OCI-LY3 (cell line): Measurements from ENCODE around the gene DNAJC28.

Source experiments
- H2AFZ ChIP-seq: fragments of 200-600, 300-600 bp; shearing (Covaris generic); 2 replicates; pipeline ENCODE4 v1.6.0; 2014; ENCODE audit warnings: antibody characterized with exemption, low read depth, low read length
- H3K27ac ChIP-seq: fragments of 200-600, 300-600 bp; sonication (generic); 2 replicates; pipeline ENCODE4 v1.5.1; 2014; ENCODE audit warnings: mild to moderate bottlenecking, low read length, moderate library complexity, mixed read lengths
- H3K27me3 ChIP-seq: fragments of 200-600, 300-600 bp; sonication (generic); 2 replicates; pipeline ENCODE4 v1.6.1; 2014; ENCODE audit warnings: low read depth, low read length, mixed read lengths
- H3K36me3 ChIP-seq: fragments of 200-600, 300-600 bp; sonication (generic); replicated peaks from 2 replicates; pipeline ENCODE3; 2014; ENCODE audit warnings: low read depth, low read length, mixed read lengths
- H3K4me1 ChIP-seq: fragments of 300-600, 200-600 bp; sonication (generic); 2 replicates; pipeline ENCODE4 v1.6.1; 2014; ENCODE audit warnings: low read length, mixed read lengths
- H3K4me2 ChIP-seq: fragments of 200-600, 300-600 bp; sonication (generic); 2 replicates; pipeline ENCODE4 v1.6.1; 2014; ENCODE audit warnings: low read length, mixed read lengths
- H3K4me3 ChIP-seq: fragments of 300-600, 200-600 bp; sonication (generic); 2 replicates; pipeline ENCODE4 v1.5.1; 2014; ENCODE audit warnings: antibody characterized with exemption, mild to moderate bottlenecking, low read length, moderate library complexity
- H3K79me2 ChIP-seq: fragments of 300-600, 200-600 bp; shearing (Covaris generic); 2 replicates; pipeline ENCODE4 v1.6.1; 2014; ENCODE audit warnings: mild to moderate bottlenecking, low read length, mixed read lengths
- H3K9ac ChIP-seq: fragments of 300-600, 200-600 bp; shearing (Covaris generic); 2 replicates; pipeline ENCODE4 v1.6.0; 2014; ENCODE audit warnings: mild to moderate bottlenecking, low read length, moderate library complexity
- H3K9me3 ChIP-seq: fragments of 200-600, 300-600 bp; shearing (Covaris generic); 2 replicates; pipeline ENCODE4 v1.6.1; 2014; ENCODE audit warnings: low read length, mixed read lengths; ENCODE audit not compliant: insufficient read depth
- H4K20me1 ChIP-seq: fragments of 200-600, 300-600 bp; sonication (generic); 2 replicates; pipeline ENCODE4 v1.6.1; 2016; ENCODE audit warnings: low read length, mixed read lengths; ENCODE audit not compliant: insufficient read depth
- EZH2phosphoT487 ChIP-seq: fragments of 200-600 bp; shearing (Covaris generic); IDR thresholded peaks from 2 replicates; pipeline ENCODE4 v1.6.1; 2018; ENCODE audit warnings: antibody characterized with exemption, mixed run types, low read depth
- TF ChIP-seq, protein P1 (sequence below): fragments of 200-600, 300-600 bp; sonication (generic); IDR thresholded peaks from 2 replicates; pipeline ENCODE4 v1.5.1; 2014; ENCODE audit warnings: antibody characterized with exemption, low read length, low read depth

Gene DNAJC28

DNA sequence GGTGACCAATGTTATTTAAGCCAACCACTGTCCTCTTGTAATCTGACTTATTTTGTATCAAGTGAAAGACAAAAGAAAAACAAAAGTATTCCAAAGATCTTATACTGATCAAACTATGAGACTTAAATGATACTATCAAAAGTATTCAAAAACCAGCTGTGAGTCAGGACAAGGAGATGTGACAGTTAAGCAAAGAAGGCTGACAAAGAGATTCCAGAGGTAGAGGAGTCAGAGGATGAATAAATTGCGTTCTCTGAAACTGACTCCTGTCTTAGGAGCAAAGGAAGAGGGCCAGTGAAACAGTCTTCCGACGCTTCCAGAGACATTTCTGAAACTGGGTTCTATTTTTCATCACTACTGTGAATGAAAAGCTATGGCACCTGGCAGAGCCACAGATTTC is 32.7 kb downstream of the DNAJC28 start:
- no peak for TF ChIP-seq EZH2phosphoT487
- TF ChIP-seq, protein P1, sequence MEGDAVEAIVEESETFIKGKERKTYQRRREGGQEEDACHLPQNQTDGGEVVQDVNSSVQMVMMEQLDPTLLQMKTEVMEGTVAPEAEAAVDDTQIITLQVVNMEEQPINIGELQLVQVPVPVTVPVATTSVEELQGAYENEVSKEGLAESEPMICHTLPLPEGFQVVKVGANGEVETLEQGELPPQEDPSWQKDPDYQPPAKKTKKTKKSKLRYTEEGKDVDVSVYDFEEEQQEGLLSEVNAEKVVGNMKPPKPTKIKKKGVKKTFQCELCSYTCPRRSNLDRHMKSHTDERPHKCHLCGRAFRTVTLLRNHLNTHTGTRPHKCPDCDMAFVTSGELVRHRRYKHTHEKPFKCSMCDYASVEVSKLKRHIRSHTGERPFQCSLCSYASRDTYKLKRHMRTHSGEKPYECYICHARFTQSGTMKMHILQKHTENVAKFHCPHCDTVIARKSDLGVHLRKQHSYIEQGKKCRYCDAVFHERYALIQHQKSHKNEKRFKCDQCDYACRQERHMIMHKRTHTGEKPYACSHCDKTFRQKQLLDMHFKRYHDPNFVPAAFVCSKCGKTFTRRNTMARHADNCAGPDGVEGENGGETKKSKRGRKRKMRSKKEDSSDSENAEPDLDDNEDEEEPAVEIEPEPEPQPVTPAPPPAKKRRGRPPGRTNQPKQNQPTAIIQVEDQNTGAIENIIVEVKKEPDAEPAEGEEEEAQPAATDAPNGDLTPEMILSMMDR, result no peak
- Histone ChIP-seq H3K4me3 (no peak overlapping the region), H3K9me3 (no peaks in the 10 kb centered on the region), H4K20me1 (no peaks in the 10 kb centered on the region), H3K4me1 (peaks cover 9% of the 10 kb centered on the region), H3K27ac (no peak overlapping the region), H2AFZ (no peak overlapping the region), H3K36me3 (no peaks in the 10 kb centered on the region), H3K9ac (no peak overlapping the region), H3K79me2 (no peaks in the 10 kb centered on the region), H3K4me2 (no peak overlapping the region), H3K27me3 (no peaks in the 10 kb centered on the region)

DNA sequence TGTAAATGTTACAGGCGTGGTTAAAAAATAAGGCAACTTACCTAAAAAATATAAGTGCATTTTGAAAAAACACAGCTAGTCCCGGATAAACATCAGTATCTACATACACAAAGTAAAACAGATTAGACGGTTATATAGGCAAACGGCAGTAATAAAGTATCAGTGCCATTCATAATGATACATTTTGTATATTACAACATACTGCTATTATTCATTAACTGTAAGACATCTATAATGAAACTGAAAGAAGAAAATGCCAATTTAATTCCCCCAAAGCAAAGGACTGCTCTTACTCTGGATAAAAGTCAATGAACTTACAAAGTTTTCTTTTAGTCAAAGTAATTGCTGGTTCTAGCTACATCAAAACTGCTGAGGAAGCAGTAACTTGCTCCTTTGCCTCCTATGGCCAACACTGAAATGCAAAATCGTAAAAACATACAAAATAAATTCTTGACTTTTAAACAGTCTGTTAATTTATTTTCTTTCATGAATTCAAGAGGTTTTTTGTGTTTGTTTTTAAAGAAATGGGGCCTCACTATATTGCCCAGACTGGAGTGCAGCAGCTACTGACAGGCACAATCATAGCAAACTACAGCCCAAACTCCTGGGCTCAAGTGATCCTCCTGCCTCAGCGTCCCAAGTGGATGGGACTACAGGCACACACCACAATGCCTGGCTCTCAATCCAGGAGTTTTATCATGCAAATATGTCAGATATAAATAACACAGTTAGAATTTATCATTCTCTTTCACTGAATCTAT is 35.6 kb downstream of the DNAJC28 start:
- Histone ChIP-seq H3K36me3 (no peaks in the 10 kb centered on the region), H2AFZ (no peak overlapping the region), H3K27me3 (no peaks in the 10 kb centered on the region), H3K79me2 (no peaks in the 10 kb centered on the region), H3K4me2 (peak overlapping the region; percentile 13; the same call in 1 of the 2 replicates), H3K27ac (no peak overlapping the region), H3K9ac (no peak overlapping the region), H3K9me3 (no peaks in the 10 kb centered on the region), H3K4me3 (no peak overlapping the region), H3K4me1 (peaks cover 9% of the 10 kb centered on the region), H4K20me1 (no peaks in the 10 kb centered on the region)
- TF ChIP-seq EZH2phosphoT487, result no peak
- TF ChIP-seq, protein P1, result no peak

DNA sequence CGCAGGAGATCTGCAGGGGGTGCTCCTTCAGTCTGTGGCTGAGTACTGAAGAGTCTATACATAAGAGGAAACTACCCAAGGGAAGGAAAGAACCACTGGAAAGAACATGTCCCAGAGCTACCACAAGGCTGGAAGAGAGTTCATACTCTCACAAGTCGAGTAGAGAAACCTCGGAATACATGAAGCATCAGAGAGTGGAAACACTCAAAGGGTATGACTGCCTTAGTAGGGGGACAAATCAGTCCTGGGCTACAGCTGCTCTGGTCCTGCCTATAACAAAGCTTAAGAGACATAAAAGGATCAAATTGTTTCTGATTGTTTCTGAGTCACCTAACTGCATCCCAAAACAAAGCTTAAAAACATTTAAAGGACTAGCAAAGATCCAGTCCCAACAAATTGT is 39.2 kb downstream of the DNAJC28 start:
- Histone ChIP-seq H3K27ac (no peak overlapping the region), H3K36me3 (no peaks in the 10 kb centered on the region), H3K4me1 (peaks cover 9% of the 10 kb centered on the region), H3K4me3 (no peak overlapping the region), H3K79me2 (no peaks in the 10 kb centered on the region), H3K27me3 (no peaks in the 10 kb centered on the region), H4K20me1 (no peaks in the 10 kb centered on the region), H3K9me3 (no peaks in the 10 kb centered on the region), H3K4me2 (no peak overlapping the region), H2AFZ (no peak overlapping the region), H3K9ac (no peak overlapping the region)
- TF ChIP-seq EZH2phosphoT487, result no peak
- TF ChIP-seq, protein P1, result no peak

DNA sequence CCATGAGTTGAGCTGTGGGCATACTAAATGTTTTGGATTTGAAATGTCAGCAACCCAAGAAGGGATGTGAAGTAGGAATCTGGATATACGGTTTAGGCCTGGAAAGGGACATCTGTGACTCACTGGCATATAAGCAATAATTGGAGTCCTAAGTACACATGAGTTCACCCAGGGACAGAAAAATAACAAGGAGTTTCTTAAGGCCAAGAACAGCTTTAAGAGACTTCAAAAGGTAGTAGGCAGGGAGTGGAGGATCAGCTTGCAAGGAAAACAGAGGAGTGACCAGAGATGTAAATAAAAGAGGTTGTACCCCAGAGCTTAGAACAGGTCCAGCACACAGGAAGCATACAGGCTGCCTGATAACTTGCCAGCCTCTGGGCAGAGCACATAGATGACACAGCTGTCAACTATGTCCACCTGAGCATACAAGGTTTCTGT is 39.9 kb downstream of the DNAJC28 start:
- Histone ChIP-seq H3K79me2 (no peaks in the 10 kb centered on the region), H3K4me1 (peaks cover 9% of the 10 kb centered on the region), H4K20me1 (no peaks in the 10 kb centered on the region), H3K9me3 (no peaks in the 10 kb centered on the region), H2AFZ (no peak overlapping the region), H3K4me2 (no peak overlapping the region), H3K36me3 (no peaks in the 10 kb centered on the region), H3K27ac (no peak overlapping the region), H3K4me3 (no peak overlapping the region), H3K27me3 (no peaks in the 10 kb centered on the region), H3K9ac (no peak overlapping the region)
- TF ChIP-seq, protein P1, result no peak
- TF ChIP-seq EZH2phosphoT487, result no peak
